ENCODE data around the gene VAV3.
"Not testable (repeated sequence)": the region's sequence is repeated elsewhere in the genome, so short reads cannot be mapped to it uniquely, and the experiment has no call there.

The VAV3 gene

DNA sequence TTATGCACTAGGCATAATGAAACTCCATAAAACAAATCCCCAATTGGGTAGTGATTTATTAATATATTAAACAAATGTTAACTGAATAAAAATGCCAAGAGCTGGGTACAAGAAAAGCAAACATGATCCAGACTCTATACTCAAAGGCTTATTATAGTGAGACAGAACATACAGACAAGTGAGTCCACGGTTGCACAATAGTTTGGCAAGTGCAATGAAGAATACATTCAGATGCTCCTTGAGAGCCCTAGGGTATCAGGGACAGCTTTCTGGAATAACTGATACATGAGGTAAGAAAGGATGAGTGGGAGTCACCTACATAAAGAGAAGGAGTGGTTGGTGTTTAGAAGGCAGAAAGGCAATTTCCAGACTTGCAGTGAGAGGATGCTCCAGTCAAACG lies 85.1 kb downstream of the VAV3 start:
- DNase-seq: no peak

DNA sequence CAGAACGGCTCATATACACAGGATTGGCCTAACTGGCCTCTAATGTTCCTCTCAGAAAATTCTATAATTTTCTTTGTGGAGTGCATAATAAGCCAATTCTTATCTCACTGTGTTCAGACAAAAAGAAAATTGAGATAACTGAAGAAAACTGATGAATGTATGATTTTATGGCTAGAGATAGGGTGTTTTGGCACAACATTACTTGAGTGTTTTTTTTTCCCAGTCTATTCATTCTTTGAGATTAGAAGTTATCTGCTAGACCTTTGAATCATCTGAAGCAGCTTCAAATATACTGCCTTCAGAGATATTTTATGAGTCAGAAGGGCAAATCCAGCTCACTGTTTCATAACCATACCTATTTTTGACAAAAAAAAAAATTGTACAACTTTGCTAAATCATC lies 85.6 kb downstream of the VAV3 start:
- no peak for DNase-seq

DNA sequence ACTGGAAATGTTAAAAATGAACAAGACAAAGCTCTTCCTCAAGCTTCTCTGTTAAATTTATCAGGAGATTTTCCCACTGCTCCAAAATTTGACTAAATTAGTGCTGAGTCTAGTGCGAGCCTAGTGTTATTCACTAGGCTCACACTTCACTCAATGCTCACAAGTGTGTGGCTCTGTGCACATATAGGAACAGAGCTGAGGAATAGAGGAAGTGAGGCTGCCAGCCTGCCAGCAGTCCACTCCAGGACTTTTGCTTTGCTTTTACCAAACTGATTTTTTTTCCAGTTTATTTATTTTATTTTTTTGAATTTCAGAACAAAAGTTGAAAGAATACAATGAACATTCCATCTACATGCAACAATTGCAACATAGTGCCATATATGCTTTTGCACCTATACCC lies 87.2 kb downstream of the VAV3 start:
- DNase-seq: peak; percentile 13

DNA sequence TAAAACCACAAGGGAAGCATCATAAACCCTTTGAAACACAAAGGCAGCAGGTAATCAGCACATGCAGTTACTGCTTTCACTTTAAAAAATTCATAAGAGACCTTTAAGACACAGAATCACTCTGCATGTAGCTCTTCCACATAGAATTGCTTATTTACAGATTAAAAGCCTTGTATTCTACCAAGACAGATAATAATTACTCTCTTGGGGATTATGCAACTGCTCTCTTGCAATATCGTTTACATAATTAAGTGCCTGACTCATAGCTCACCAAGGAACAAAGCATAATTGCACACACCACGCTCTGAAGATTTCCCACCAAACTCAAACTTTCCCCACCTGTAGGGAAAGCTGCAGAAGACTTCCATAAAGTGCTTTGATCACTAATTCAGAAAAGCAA lies 87.9 kb downstream of the VAV3 start:
- no peak for DNase-seq

- no peak for DNase-seq
Observed at GRCh38 chr1:107875689-107876088, 89.3 kb downstream of the VAV3 start.

GRCh38 chr1:107874221-107874620 lies 90.8 kb downstream of the VAV3 start:
- DNase-seq: no peak

DNA sequence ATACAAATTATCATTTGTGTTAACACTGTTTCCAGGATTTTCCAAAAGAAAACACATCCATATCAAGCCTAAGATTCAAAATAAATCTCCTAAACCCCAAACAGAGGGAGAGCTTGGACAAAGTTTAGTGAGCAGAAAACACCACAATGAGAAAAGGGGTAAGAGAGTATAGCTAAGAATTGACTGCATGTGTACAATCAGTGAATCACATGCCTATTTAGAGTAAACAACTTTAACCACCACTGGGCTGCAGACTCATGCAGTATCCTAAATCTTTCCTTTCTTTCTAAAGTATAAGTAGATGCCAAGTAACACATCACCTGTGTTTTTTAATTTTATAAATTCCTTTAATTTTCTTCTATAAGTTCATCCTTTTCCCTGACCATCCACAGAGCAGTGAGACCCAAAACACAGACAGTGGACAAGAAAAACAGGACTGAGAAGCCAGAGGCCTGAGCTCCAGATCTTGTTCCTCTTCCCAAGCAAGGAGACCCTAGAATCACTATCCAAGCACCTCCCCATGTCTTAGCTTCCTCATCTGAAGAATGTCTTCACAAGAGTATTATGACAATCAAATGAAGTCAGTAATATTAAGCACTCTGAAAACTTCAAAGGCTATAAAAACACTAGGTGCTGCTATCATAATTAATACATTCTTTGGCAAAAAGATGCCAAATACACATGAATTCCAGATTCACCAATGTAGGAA lies 93.1 kb downstream of the VAV3 start:
- no peak for DNase-seq

- no peak for DNase-seq
Observed at GRCh38 chr1:107871259-107871658, 93.7 kb downstream of the VAV3 start.

- no peak for DNase-seq
Observed at GRCh38 chr1:107870696-107871095, 94.3 kb downstream of the VAV3 start.

DNA sequence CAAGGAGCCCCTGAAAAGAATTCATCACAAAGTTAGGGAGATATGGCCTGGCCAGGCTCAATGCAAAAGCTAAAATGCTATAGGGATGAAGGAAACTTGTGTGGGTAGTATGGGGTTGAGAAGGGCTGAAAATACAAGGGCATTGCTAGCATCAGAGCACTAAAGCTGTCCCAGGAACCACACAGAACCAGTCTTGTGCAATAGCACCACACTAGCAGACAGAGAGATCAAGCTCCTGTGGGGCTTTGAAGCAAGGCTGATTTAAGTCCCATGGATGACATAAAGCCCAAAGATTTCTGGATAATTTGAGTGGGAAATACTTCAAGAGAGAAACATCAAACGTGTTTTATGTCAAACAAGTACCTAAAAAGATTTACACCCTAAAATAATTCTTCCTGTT lies 97.1 kb downstream of the VAV3 start:
- no peak for DNase-seq

GRCh38 chr1:107867422-107867821 lies 97.6 kb downstream of the VAV3 start:
- no peak for DNase-seq

DNA sequence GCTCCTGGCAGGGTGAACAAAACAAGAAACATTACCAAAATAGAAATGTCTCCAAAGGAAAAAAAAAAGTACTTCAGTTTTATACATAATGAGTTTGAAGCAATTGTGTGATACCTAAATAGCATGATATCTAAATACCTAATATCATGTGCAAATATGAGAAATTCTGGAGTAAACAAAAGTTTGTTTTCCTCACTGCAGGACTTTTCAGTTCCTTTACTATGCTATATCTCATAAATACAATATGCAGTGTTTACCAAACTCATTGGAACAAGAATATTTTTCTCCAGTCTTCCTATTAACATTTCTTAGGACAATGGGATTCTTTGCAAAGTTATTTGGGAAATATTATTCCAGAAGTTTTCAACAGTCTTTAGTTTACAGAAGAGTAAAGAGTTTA lies 98.1 kb downstream of the VAV3 start:
- no peak for DNase-seq

GRCh38 chr1:107865627-107866026 lies 99.4 kb downstream of the VAV3 start:
- DNase-seq: no peak

DNA sequence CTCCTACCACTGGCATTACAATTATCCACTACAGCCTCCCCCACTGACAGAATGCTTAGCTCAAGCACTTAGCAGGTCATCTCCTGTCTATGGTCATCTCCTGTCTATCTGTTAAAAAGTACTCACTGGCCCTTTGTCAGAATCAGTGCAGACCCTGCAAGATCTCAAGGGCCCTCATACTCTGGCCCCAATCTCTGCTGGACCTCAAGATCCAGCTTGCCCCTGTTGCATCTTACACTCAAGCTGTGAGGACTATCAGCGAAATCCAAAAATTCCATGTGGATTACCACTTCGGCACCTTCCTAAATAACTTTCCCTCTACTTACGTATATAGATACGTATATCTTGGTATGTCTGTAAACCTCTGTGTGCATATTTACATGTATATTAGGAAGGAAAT lies 101.6 kb downstream of the VAV3 start:
- no peak for DNase-seq

- DNase-seq: peak; percentile 76
Observed at GRCh38 chr1:107862064-107862463, 102.9 kb downstream of the VAV3 start.

- DNase-seq: no peak
Observed at GRCh38 chr1:107858323-107858722, 106.7 kb downstream of the VAV3 start.

DNA sequence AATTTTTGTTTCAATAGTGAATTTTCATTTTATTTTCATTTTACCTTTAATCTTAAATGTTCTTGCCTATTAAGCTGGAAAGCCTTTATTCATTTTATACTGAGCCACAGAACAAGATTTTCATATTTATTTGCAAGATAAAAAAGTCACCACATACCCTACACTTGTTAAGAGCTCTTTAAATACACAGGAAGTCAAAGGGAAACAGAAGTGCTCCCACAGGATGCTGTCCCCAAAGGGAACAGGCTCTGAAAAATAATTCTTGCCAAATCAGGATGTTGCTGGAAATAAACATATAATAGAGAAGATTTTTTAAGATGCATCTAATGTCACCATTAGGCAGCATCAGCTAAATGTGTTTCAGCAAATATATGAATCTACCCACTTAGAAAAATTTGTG lies 113.6 kb downstream of the VAV3 start:
- DNase-seq: no peak

DNA sequence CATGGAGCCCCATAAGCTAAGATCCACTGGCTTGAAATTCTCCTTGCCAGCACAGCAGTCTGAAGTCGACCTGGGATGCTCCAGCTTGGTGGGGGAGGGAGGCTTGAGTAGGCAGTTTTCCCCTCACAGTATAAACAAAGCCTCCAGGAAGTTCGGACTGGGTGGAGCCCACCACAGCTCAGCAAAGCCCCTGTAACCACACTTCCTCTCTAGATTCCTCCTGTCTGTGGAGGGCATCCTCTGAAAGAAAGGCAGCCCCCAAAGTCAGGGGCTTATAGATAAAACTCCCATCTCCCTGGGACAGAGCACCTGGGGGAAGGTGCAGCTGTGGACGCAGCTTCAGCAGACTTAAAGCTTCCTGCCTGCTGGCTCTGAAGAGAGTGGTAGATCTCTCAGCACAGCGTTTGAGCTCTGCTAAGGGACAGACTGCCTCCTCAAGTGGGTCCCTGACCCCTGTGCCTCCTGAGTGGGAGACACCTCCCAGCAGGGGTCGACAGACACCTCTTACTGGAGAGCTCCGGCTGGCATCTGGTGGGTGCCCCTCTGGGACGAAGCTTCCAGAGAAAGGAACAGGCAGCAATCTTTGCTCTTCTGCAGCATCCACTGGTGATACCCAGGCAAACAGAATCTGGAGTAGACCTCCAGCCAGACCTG lies 120.3 kb downstream of the VAV3 start:
- DNase-seq: not testable (repeated sequence)

DNA sequence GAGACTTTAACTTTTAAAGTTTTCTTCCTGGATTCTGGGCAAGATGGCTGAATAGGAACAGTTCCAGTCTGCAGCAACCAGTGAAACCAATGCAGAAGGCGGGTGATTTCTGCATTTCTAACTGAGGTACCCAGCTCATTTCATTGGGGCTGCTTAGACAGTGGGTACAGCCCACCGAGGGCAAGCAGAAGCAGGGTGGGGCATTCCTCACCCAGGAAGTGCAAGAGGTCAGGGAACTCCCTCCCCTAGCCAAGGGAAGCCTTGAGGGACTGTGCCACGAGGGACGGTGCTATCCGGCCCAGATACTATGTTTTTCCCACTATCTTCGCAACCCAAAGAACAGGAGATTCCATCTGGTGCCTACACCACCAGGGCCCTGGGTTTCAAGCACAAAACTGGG lies 121.0 kb downstream of the VAV3 start:
- no peak for DNase-seq

DNA sequence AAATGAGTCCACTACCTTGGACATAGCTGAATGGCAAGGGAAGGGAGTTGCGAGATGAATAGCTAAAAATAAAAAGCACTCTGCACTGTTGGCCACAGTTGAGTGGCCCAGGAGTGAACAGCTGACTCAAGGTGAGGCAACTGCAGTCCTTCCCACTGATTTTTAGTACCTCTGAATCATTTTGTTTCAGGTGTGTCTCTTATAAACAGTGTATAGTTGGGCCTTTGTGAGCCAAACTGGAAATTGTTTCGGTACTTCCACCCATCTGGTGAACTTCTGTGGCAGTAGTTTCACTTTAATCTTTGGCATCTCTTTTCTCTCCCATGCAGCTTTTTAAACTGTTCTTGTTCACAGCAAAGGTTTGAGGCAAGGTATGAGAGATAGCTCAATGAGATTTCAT lies 122.7 kb downstream of the VAV3 start:
- DNase-seq: no peak

GRCh38 chr1:107840725-107841124 lies 124.3 kb downstream of the VAV3 start:
- DNase-seq: peak; percentile 33

- no peak for DNase-seq
Observed at GRCh38 chr1:107838056-107838455, 126.9 kb downstream of the VAV3 start.

DNA sequence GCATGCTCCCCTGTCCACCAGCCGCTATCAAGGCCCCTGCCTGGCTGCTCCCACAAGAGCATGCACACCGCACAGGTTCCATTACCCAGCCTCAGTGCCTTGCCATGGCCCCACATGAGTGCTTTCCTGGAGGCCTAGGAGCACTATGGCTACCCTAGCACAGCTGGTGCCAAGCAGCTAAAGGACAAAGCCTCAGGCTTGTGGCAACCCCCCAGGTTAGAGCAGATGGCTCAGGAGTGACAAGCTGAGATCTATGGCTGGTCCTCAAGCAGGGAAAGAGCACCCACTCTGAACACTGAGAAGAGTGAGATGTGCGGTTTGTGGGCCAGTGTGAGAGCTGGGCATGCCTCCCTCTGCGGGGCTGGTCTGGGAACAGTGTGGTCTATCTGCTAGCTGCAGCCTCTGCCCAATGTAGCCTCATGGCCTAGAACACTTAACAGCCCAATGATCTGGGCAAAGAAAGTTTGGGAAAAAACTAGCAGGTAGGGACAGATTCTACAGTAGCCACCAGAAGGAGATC lies 129.8 kb downstream of the VAV3 start:
- DNase-seq: no peak

DNA sequence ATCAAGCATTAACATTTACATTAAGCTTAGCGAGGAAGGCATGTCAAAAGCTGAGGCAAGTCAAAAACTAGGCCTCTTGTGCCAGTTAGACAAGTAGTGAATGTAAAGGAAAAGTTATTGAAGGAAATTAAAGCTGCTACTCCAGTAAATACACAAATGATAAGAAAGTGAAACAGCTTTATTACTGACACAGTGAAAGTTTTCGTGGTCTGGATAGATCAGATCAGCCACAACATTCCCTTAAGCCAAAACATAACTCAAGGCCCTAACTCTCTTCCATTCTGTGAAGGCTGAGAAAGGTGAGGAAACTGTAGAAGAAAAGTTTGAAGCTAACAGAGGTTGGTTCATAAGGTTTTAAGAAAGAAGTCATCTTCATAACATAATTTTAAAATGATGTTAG lies 131.9 kb downstream of the VAV3 start:
- DNase-seq: no peak

- no peak for DNase-seq
Observed at GRCh38 chr1:107831921-107832320, 133.1 kb downstream of the VAV3 start.

Measured in GDM1 (cell line).